ENCODE measurements around the gene B4GAT1.

- no peak for TF ChIP-seq CTCF (conservative IDR thresholded peaks at IDR 0.05; ENCODE audit: low read depth, low read length)
- no peak for TF ChIP-seq EZH2 (IDR thresholded peaks at IDR 0.05; ENCODE audit: low read length, unreplicated experiment)
- TF ChIP-seq EZH2phosphoT487 (IDR thresholded peaks at IDR 0.05; ENCODE audit: borderline replicate concordance, low read length) = no peak
Measured at GRCh38 chr11:66345316-66345649, 2.1 kb downstream of the B4GAT1 start.
